ENCODE data around the gene SLC9A5.

Gene SLC9A5

DNA sequence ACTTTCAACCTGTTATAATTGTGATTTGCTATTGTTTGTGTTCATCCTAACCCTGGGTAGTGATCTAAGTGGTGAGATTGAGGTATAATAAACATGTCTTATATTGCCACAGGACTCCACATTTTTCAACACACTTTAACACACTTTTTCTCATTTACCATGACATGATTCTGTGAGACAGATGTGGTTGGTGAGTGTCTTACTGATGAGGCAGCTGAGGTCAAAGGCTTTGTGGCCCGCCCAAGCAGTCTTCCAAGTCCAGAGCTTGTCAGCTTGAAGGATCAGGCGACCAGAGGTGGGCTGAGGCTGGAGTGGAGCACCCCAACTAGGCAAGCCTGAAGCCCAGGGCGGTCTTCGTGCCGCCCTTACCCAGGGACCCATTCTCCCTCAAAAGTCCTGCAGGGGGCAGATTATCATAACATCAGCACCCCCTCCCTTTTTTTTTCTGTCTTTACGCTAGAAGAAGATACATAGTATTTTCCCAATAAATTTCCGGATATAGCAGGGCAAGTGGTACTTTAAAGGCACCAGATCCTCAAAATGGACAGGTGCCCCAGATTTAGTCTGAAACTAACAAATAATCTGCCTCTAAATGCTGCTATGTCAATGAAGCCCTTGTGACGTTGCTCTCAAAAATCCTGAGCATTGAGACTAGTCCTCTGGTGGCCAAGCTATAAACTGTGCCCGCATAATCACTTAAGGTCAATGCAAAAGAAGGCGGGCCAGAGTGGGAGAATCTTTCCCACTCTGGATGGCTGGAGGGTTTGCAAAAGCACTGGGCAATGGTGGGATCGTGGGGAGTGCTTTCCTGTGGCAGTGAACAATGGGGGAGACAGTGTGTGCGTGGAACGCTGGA, 56.7 kb downstream of the SLC9A5 start:
- TF ChIP-seq POLR2AphosphoS5 (IDR thresholded peaks at IDR 0.05; ENCODE audit: low read depth): no peak
- TF ChIP-seq, protein P1, sequence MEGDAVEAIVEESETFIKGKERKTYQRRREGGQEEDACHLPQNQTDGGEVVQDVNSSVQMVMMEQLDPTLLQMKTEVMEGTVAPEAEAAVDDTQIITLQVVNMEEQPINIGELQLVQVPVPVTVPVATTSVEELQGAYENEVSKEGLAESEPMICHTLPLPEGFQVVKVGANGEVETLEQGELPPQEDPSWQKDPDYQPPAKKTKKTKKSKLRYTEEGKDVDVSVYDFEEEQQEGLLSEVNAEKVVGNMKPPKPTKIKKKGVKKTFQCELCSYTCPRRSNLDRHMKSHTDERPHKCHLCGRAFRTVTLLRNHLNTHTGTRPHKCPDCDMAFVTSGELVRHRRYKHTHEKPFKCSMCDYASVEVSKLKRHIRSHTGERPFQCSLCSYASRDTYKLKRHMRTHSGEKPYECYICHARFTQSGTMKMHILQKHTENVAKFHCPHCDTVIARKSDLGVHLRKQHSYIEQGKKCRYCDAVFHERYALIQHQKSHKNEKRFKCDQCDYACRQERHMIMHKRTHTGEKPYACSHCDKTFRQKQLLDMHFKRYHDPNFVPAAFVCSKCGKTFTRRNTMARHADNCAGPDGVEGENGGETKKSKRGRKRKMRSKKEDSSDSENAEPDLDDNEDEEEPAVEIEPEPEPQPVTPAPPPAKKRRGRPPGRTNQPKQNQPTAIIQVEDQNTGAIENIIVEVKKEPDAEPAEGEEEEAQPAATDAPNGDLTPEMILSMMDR (IDR thresholded peaks at IDR 0.05; ENCODE audit: insufficient read depth, low read length): no peak
- TF ChIP-seq, protein P2, sequence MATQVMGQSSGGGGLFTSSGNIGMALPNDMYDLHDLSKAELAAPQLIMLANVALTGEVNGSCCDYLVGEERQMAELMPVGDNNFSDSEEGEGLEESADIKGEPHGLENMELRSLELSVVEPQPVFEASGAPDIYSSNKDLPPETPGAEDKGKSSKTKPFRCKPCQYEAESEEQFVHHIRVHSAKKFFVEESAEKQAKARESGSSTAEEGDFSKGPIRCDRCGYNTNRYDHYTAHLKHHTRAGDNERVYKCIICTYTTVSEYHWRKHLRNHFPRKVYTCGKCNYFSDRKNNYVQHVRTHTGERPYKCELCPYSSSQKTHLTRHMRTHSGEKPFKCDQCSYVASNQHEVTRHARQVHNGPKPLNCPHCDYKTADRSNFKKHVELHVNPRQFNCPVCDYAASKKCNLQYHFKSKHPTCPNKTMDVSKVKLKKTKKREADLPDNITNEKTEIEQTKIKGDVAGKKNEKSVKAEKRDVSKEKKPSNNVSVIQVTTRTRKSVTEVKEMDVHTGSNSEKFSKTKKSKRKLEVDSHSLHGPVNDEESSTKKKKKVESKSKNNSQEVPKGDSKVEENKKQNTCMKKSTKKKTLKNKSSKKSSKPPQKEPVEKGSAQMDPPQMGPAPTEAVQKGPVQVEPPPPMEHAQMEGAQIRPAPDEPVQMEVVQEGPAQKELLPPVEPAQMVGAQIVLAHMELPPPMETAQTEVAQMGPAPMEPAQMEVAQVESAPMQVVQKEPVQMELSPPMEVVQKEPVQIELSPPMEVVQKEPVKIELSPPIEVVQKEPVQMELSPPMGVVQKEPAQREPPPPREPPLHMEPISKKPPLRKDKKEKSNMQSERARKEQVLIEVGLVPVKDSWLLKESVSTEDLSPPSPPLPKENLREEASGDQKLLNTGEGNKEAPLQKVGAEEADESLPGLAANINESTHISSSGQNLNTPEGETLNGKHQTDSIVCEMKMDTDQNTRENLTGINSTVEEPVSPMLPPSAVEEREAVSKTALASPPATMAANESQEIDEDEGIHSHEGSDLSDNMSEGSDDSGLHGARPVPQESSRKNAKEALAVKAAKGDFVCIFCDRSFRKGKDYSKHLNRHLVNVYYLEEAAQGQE (IDR thresholded peaks at IDR 0.05; ENCODE audit: insufficient replicate concordance, low read depth): no peak
- H3K27ac ChIP-seq (replicated peaks): no peak overlapping the region
- no peaks in the 10 kb centered on the region for H3K27me3 ChIP-seq (ENCODE audit: insufficient read depth, poor library complexity, severe bottlenecking)
- H3K4me3 ChIP-seq (replicated peaks; ENCODE audit: insufficient read depth, low read length): no peak overlapping the region
- no peak for DNase-seq (ENCODE audit: low read depth in 1 of 2, low spot score in 1 of 2)

DNA sequence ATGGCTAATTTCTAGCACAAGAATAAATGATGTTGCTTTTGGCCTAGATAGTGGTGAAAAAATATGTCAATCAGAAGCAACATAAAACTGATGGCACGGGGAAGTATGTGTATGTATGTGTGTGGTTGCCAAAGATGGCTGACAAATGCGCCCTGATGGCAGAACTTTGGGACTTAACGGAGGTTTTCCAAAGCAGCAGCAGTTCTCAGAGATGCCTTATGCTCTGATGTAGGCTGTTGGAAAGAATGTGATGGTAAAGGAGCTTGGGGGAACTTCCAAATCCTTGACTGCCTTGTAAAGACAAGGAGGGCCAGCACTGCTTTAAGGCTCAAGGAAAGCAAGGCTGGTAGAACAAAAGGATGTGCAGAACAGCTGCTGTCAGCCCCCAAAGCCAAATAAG, 61.8 kb downstream of the SLC9A5 start:
- TF ChIP-seq POLR2AphosphoS5 (IDR thresholded peaks at IDR 0.05; ENCODE audit: low read depth) (no peak), GABPA (IDR thresholded peaks at IDR 0.05; ENCODE audit: low read depth) (no peak), SPI1 (IDR thresholded peaks at IDR 0.05; ENCODE audit: borderline replicate concordance, low read depth) (no peak)
- TF ChIP-seq, protein P2 (IDR thresholded peaks at IDR 0.05; ENCODE audit: insufficient replicate concordance, low read depth): no peak
- TF ChIP-seq, protein P1 (IDR thresholded peaks at IDR 0.05; ENCODE audit: insufficient read depth, low read length): no peak

DNA sequence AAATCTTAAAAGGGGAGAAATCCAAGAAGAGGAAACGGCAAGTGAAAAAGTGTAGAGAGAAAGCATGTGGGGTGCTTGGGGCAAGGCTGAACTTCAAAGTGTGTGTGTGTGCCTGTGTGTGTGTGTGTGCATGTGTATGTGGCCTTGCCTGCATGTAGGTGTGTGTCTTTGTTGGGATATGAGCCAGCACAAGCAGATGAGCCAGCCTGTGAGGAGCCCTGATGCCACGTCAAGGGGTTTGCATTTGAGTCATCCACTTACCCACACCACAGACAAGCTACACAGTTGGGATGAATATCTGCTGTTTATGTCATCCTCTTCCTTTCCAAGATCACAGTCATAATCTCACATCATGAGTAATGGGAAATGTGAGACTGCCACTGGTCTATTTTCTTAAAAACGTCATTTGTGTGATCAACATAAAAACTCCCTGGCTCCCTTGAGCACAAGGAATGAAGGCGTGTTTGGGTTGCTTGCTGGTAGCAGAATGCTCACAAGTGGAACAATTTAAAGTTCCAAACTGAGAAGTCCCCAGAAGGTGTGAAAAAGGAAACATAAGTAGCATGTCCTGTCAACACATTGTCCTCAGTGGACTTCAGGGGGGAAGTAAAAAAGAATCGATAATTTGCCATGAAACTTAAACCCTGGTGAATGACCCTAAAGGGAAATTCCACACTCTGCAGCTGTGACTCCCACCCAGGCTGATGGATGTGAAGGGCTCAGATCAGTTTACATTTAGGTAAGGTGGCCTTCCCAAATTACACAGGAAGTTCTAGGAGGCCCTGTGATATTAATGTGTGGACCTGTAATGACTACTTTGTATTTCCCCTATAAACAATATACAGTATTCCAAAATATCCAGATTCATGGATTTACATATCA, 63.1 kb downstream of the SLC9A5 start:
- Histone ChIP-seq H3K4me3 (replicated peaks; ENCODE audit: insufficient read depth, low read length) (no peak overlapping the region), H3K27ac (replicated peaks) (no peak overlapping the region), H3K27me3 (ENCODE audit: insufficient read depth, poor library complexity, severe bottlenecking) (peaks cover 4% of the 10 kb centered on the region)
- TF ChIP-seq, protein P2 (IDR thresholded peaks at IDR 0.05; ENCODE audit: insufficient replicate concordance, low read depth): no peak
- TF ChIP-seq, protein P1 (IDR thresholded peaks at IDR 0.05; ENCODE audit: insufficient read depth, low read length): no peak
- TF ChIP-seq POLR2AphosphoS5 (IDR thresholded peaks at IDR 0.05; ENCODE audit: low read depth): no peak
- DNase-seq (ENCODE audit: low read depth in 1 of 2, low spot score in 1 of 2): no peak

More for the DNA sequence above, 61.8 kb downstream of the SLC9A5 start:
- no peaks in the 10 kb centered on the region for H3K27me3 ChIP-seq (ENCODE audit: insufficient read depth, poor library complexity, severe bottlenecking)
- no peak for DNase-seq (ENCODE audit: low read depth in 1 of 2, low spot score in 1 of 2)
- no peak overlapping the region for H3K27ac ChIP-seq (replicated peaks)
- no peak overlapping the region for H3K4me3 ChIP-seq (replicated peaks; ENCODE audit: insufficient read depth, low read length)

All from HL-60 (cell line).